ENCODE measurements around the gene CLASRP.

DNA sequence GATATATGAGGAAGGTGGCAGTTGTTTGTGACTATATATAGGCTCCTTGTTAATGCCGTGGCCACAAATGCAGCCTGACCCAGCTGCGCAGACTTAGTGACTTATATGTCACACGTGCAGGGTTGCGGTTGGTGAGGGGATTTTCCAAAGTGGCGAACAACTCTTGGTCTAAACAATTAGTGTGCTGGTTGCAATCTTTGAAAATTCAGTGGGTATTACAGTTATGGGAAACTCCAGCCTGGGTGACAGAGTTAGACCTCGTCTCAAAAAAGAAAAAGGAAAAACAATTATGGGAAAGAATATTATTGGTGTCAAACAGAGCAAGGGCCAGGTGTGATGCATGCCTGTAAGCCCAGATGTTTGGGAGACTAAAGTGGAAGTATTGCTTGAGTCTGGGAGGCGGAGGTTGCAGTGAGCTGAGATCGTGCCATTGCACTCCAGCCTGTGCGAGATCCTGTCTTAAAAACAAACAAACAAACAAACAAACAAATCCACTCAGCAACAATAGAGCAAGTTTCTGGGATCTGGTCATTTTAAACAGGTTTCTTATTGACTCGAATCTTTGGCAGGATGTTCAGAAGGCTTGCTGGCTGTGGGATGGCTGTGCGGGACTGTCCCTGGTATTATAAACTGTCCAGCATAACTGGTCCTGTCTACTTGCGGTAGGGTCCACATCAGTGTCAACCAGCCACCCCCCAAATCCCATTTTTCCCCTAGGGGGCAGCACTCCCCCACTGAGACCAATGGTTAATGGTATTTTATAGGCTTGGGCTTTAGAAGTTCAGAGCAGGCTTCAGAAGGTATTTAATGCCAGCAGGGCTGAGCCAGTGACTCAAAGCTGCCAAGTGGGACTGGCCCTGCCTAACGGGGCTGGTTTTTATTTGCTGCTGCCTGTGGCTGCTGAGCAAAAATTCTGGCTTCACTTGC, 22.2 kb upstream of the CLASRP start:
- no peak for TF ChIP-seq ZFX (IDR thresholded peaks at IDR 0.05; ENCODE audit: borderline replicate concordance)
- TF ChIP-seq CTCF (IDR thresholded peaks at IDR 0.05) = peak; percentile 74
